Body of pancreas (tissue), 4 donors: ENCODE results near the gene C1QC. TPM values are rescaled to one million over a fixed set of nuclear protein-coding genes. Genes with fewer than 3 reads are reported as not detected.

Experiments
- ATAC-seq: fragments of 150-250 bp; one replicate; pipeline ENCODE4 v1.9.1; 2016
- DNase-seq, 4 donors: peaks; one replicate each; pipeline ENCODE4 v3.0.0-alpha.2; 2019
- H3K27ac ChIP-seq, 4 donors: fragments of 200-600 bp; sonication (generic); 1 replicate in 3 of 4; 2 replicates in 1 of 4; pipeline versions ENCODE4 v1.5.1 to v1.6.1; 2016 to 2019; ENCODE audit warnings: mild to moderate bottlenecking in 1 of 4, mixed read lengths in 1 of 4, moderate library complexity in 1 of 4
- H3K27me3 ChIP-seq, 2 donors: fragments of 200-600 bp; sonication (generic); one replicate each; pipeline ENCODE4 v1.6.0; 2016; ENCODE audit warnings: mild to moderate bottlenecking in 1 of 2
- H3K36me3 ChIP-seq, 2 donors: fragments of 200-600 bp; sonication (generic); replicated peaks in 1 of 2; 2 replicates each; pipeline ENCODE4 v1.5.1; 2016; ENCODE audit warnings: low read depth in 2 of 2; ENCODE audit not compliant: insufficient read depth in 1 of 2
- H3K4me1 ChIP-seq: fragments of 200-600 bp; sonication (generic); one replicate; pipeline ENCODE4 v1.6.0; 2016
- H3K4me3 ChIP-seq, 2 donors: fragments of 200-600 bp; sonication (generic); 1 replicate in 1 of 2; 2 replicates in 1 of 2; pipeline ENCODE4 v1.5.1; 2016 to 2019
- H3K9me3 ChIP-seq, 3 donors: fragments of 200-600 bp; sonication (generic); 1 replicate in 2 of 3; 2 replicates in 1 of 3; pipeline ENCODE4 v1.5.1; 2016
- CTCF ChIP-seq, 7 experiments: fragments of 450-650 bp in 4 of 7; fragments of 200-600 bp in 3 of 7; sonication (generic) in 3 of 7; IDR thresholded peaks; one replicate each; pipeline ENCODE4 v1.5.1; 2016 to 2019; ENCODE audit warnings: antibody characterized with exemption in 7 of 7
- POLR2A ChIP-seq, 3 donors: fragments of 450-650 bp; IDR thresholded peaks; one replicate each; pipeline ENCODE4 v1.6.1; 2016; ENCODE audit warnings: antibody characterized with exemption in 3 of 3, mild to moderate bottlenecking in 2 of 3
- WGBS, 2 donors: methylation state at CpG; one replicate each; pipeline ENCODE4 v1.1.5; 2017; 5-methylcytosine and 5-hydroxymethylcytosine counted together
- intact Hi-C: fragments of 100-400 bp; cut with DNase I; formaldehyde crosslinking; loops from one replicate; pipeline ENCODE4 v1.15.1; 2023
- total RNA-seq, 2 donors: library from RNA; depleted of rRNA; stranded (reverse); fragments of >200 nt; gene quantifications; one replicate each; pipeline ENCODE4 v1.1.0, GENCODE V29; 2016

The C1QC gene
- total RNA-seq, 2 donors from 2014 or later: 54.7 to 103 TPM

GRCh38 chr1:22641247-22641646 lies 2.2 kb upstream of the C1QC start:
- intact Hi-C loops: loop anchor here (10.0 kb wide), 2 partner anchors 116 to 536 kb away; no protein-coding TSS in a partner anchor
- Histone ChIP-seq H3K4me3 (no peak overlapping the region), H3K9me3 (no peaks in the 10 kb centered on the region), H3K4me1 (peaks cover 5% of the 10 kb centered on the region), H3K27ac (no peak overlapping the region), H3K27me3 (no peaks in the 10 kb centered on the region), H3K36me3 (no peaks in the 10 kb centered on the region)
- DNase-seq: no peak
- TF ChIP-seq POLR2A (IDR thresholded peaks at IDR 0.05): no peak
- no peak for ATAC-seq
- WGBS, 2 donors: 56 to 71% methylated on average over 8 of the region's 8 CpGs

GRCh38 chr1:22641906-22642636 lies 1.4 kb upstream of the C1QC start:
- WGBS, 2 donors: 8 to 10% methylated on average over 9 to 18 of the region's 18 CpGs
- peak; percentile 85 to 92 (median 89) for DNase-seq
- no peaks in the 10 kb centered on the region for H3K9me3 ChIP-seq
- TF ChIP-seq CTCF (IDR thresholded peaks at IDR 0.05) (peak; percentile 80 to 93 (median 91)), POLR2A (IDR thresholded peaks at IDR 0.05) (no peak)
- no peak overlapping the region for H3K27ac ChIP-seq
- H3K4me3 ChIP-seq: no peak overlapping the region
- no peaks in the 10 kb centered on the region for H3K27me3 ChIP-seq
- ATAC-seq: peak; percentile 85
- peaks cover 5% of the 10 kb centered on the region for H3K4me1 ChIP-seq
- intact Hi-C loops: loop anchor here (2.0 to 10.0 kb wide), 3 partner anchors 117 to 537 kb away; no protein-coding TSS in a partner anchor
- no peaks in the 10 kb centered on the region for H3K36me3 ChIP-seq

GRCh38 chr1:22643928-22644327 lies 495 bp downstream of the C1QC start:
- TF ChIP-seq POLR2A (IDR thresholded peaks at IDR 0.05) (no peak), CTCF (IDR thresholded peaks at IDR 0.05) (no peak)
- intact Hi-C loops: loop anchor here (2.0 to 10.0 kb wide), 3 partner anchors 119 to 539 kb away; no protein-coding TSS in a partner anchor
- Histone ChIP-seq H3K4me3 (no peak overlapping the region), H3K27me3 (no peaks in the 10 kb centered on the region), H3K4me1 (peaks cover 5% of the 10 kb centered on the region), H3K36me3 (no peaks in the 10 kb centered on the region), H3K9me3 (no peaks in the 10 kb centered on the region), H3K27ac (peak overlapping the region in 1 of 4 donors; percentile 30)
- DNase-seq (no peak), ATAC-seq (no peak)
- 80 to 83% methylated on average over 6 to 11 of the region's 12 CpGs for WGBS, 2 donors

- no peak for ATAC-seq
- peak in 1 of 4 donors; percentile 39 for DNase-seq
- intact Hi-C loops: loop anchor here (10.0 kb wide), 2 partner anchors 121 to 541 kb away; no protein-coding TSS in a partner anchor
- 70 to 75% methylated on average over 5 to 7 of the region's 7 CpGs for WGBS, 2 donors
- no peaks in the 10 kb centered on the region for H3K9me3 ChIP-seq
- TF ChIP-seq CTCF (IDR thresholded peaks at IDR 0.05): no peak
- TF ChIP-seq POLR2A (IDR thresholded peaks at IDR 0.05): peak in 1 of 3 donors; percentile 17
- no peak overlapping the region for H3K4me3 ChIP-seq
- H3K36me3 ChIP-seq: no peaks in the 10 kb centered on the region
- H3K27me3 ChIP-seq: no peaks in the 10 kb centered on the region
- peaks cover 5% of the 10 kb centered on the region for H3K4me1 ChIP-seq
- peak overlapping the region in 1 of 4 donors; percentile 13 for H3K27ac ChIP-seq
Observed at GRCh38 chr1:22645931-22646330, 2.5 kb downstream of the C1QC start.

GRCh38 chr1:22646384-22646783 lies 3.0 kb downstream of the C1QC start:
- TF ChIP-seq CTCF (IDR thresholded peaks at IDR 0.05): no peak
- TF ChIP-seq POLR2A (IDR thresholded peaks at IDR 0.05): no peak
- intact Hi-C loops: loop anchor here (10.0 kb wide), 2 partner anchors 122 to 542 kb away; no protein-coding TSS in a partner anchor
- H3K4me3 ChIP-seq: no peak overlapping the region
- H3K36me3 ChIP-seq: no peaks in the 10 kb centered on the region
- no peaks in the 10 kb centered on the region for H3K27me3 ChIP-seq
- H3K4me1 ChIP-seq: peaks cover 5% of the 10 kb centered on the region
- no peak for ATAC-seq
- peak overlapping the region in 1 of 4 donors; percentile 13 for H3K27ac ChIP-seq
- WGBS, 2 donors: 93 to 100% methylated on average over 1 of the region's 1 CpG
- DNase-seq: no peak
- no peaks in the 10 kb centered on the region for H3K9me3 ChIP-seq
